ENCODE data around the gene NYNRIN. TPM values are rescaled to one million over a fixed set of nuclear protein-coding genes. Genes with fewer than 3 reads are reported as not detected.

Gene NYNRIN
- total RNA-seq, 1 experiment from 2014 or later, result 2.7 TPM

DNA sequence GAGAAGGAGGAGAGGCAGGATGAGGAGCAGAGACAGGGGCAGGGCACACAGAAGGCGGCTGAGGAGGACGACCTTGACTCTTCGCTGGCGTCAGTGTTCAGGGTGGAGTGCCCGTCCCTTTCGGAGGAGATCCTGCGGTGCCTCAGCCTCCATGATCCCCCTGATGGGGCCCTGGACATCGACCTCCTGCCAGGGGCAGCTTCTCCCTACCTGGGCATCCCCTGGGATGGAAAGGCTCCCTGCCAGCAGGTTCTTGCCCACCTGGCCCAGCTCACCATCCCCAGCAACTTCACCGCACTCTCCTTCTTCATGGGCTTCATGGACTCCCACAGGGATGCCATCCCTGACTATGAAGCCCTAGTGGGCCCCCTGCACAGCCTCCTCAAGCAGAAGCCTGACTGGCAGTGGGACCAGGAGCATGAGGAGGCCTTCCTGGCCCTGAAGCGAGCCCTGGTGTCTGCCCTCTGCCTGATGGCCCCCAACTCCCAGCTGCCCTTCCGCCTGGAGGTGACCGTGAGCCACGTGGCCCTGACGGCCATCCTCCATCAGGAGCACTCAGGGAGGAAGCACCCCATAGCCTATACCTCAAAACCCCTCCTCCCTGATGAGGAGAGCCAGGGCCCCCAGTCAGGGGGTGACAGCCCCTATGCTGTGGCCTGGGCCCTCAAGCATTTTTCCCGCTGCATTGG is 16.1 kb downstream of the NYNRIN start:
- Histone ChIP-seq H3K9me2 (replicated peaks; ENCODE audit: low read length) (no peaks in the 10 kb centered on the region), H3F3A (ENCODE audit: low read length, unreplicated experiment) (peaks cover 4% of the 10 kb centered on the region), H3K27ac (ENCODE audit: low read length) (no peak overlapping the region), H3K4me1 (ENCODE audit: insufficient read depth, low read length) (peaks cover 20% of the 10 kb centered on the region), H4K20me1 (ENCODE audit: low read length) (no peaks in the 10 kb centered on the region), H3K27me3 (ENCODE audit: low read length) (no peaks in the 10 kb centered on the region), H3K79me2 (ENCODE audit: low read length) (no peaks in the 10 kb centered on the region), H3K4me2 (ENCODE audit: low read length) (no peak overlapping the region), H3K36me3 (ENCODE audit: low read depth, low read length) (no peaks in the 10 kb centered on the region), H3K9me3 (ENCODE audit: low read length) (no peaks in the 10 kb centered on the region), H3K4me3 (ENCODE audit: low read length) (no peak overlapping the region), H3K9ac (ENCODE audit: low read length) (no peak overlapping the region), H2AFZ (ENCODE audit: low read length) (no peak overlapping the region)
- no peak for TF ChIP-seq EZH2phosphoT487 (IDR thresholded peaks at IDR 0.05; ENCODE audit: borderline replicate concordance, low read length)
- no peak for TF ChIP-seq CTCF (conservative IDR thresholded peaks at IDR 0.05; ENCODE audit: low read depth, low read length)
- no peak for TF ChIP-seq EZH2 (IDR thresholded peaks at IDR 0.05; ENCODE audit: low read length, unreplicated experiment)
- POLR2A ChIA-PET (ENCODE audit: unreplicated experiment), result no interaction called here
- no peak for DNase-seq
- ATAC-seq, result no peak
- intact Hi-C loops (cut with micrococcal nuclease), result no loop called here
- BruUV-seq (replicated peaks), result no TSS peak
- CTCF ChIA-PET, result no interaction called here

GRCh38 chr14:24415421-24416253 is 16.8 kb downstream of the NYNRIN start:
- H3K36me3 ChIP-seq (ENCODE audit: low read depth, low read length), result no peaks in the 10 kb centered on the region
- H3K4me1 ChIP-seq (ENCODE audit: insufficient read depth, low read length), result peaks cover 20% of the 10 kb centered on the region
- H3K4me2 ChIP-seq (ENCODE audit: low read length), result no peak overlapping the region
- H3K9me2 ChIP-seq (replicated peaks; ENCODE audit: low read length), result no peaks in the 10 kb centered on the region
- no peaks in the 10 kb centered on the region for H4K20me1 ChIP-seq (ENCODE audit: low read length)
- TF ChIP-seq CTCF (conservative IDR thresholded peaks at IDR 0.05; ENCODE audit: low read depth, low read length), result no peak
- no peak for TF ChIP-seq EZH2 (IDR thresholded peaks at IDR 0.05; ENCODE audit: low read length, unreplicated experiment)
- TF ChIP-seq EZH2phosphoT487 (IDR thresholded peaks at IDR 0.05; ENCODE audit: borderline replicate concordance, low read length), result no peak
- H3K9me3 ChIP-seq (ENCODE audit: low read length), result no peaks in the 10 kb centered on the region
- no peak overlapping the region for H3K27ac ChIP-seq (ENCODE audit: low read length)
- H3K79me2 ChIP-seq (ENCODE audit: low read length), result no peaks in the 10 kb centered on the region
- H2AFZ ChIP-seq (ENCODE audit: low read length), result no peak overlapping the region
- H3F3A ChIP-seq (ENCODE audit: low read length, unreplicated experiment), result peaks cover 4% of the 10 kb centered on the region
- POLR2A ChIA-PET (ENCODE audit: unreplicated experiment), result no interaction called here
- no peaks in the 10 kb centered on the region for H3K27me3 ChIP-seq (ENCODE audit: low read length)
- DNase-seq, result no peak
- no peak for ATAC-seq
- H3K9ac ChIP-seq (ENCODE audit: low read length), result no peak overlapping the region
- intact Hi-C loops (cut with micrococcal nuclease), result no loop called here
- CTCF ChIA-PET, result no interaction called here
- no TSS peak for BruUV-seq (replicated peaks)
- H3K4me3 ChIP-seq (ENCODE audit: low read length), result no peak overlapping the region

All from PC-3 (cell line).